GM12875 (cell line): ENCODE data around the gene ATF4.
A peak's percentile ranks its signal among the peaks of the same experiment; 100 is the strongest.

ENCODE experiments used
- H3K4me3 ChIP-seq: one replicate; pipeline ENCODE4 v1.5.1; 2011; ENCODE audit warnings: low read depth, low read length, control low read depth
- CTCF ChIP-seq: IDR thresholded peaks from 2 replicates; pipeline ENCODE4 v1.5.1; 2011; ENCODE audit warnings: low read depth, mild to moderate bottlenecking, control low read depth, inconsistent platforms, low read length, moderate library complexity, borderline replicate concordance; ENCODE audit not compliant: insufficient read depth

The ATF4 gene

GRCh38 chr22:39537975-39538374 lies 17.6 kb downstream of the ATF4 start:
- no peak overlapping the region for H3K4me3 ChIP-seq
- TF ChIP-seq CTCF, result no peak

GRCh38 chr22:39543095-39543494 lies 22.7 kb downstream of the ATF4 start:
- TF ChIP-seq CTCF, result peak; percentile 52; the same call in 1 of the 2 replicates
- no peak overlapping the region for H3K4me3 ChIP-seq

- no peak for TF ChIP-seq CTCF
- H3K4me3 ChIP-seq, result no peak overlapping the region
Measured at GRCh38 chr22:39545386-39546365, 25.3 kb downstream of the ATF4 start.

- no peak for TF ChIP-seq CTCF
- H3K4me3 ChIP-seq, result no peak overlapping the region
Measured at GRCh38 chr22:39546889-39547586, 26.7 kb downstream of the ATF4 start.

GRCh38 chr22:39547587-39547947 lies 27.2 kb downstream of the ATF4 start:
- H3K4me3 ChIP-seq, result no peak overlapping the region
- TF ChIP-seq CTCF, result no peak

- TF ChIP-seq CTCF, result no peak
Measured at GRCh38 chr22:39553429-39553828, 33.1 kb downstream of the ATF4 start.

GRCh38 chr22:39554151-39554550 lies 33.8 kb downstream of the ATF4 start:
- no peak overlapping the region for H3K4me3 ChIP-seq
- no peak for TF ChIP-seq CTCF

More at GRCh38 chr22:39553429-39553828, 33.1 kb downstream of the ATF4 start:
- no peak overlapping the region for H3K4me3 ChIP-seq
